Neural crest cell (in vitro differentiated cells): ENCODE data around the gene PCBP3. TPM values are rescaled to one million over a fixed set of nuclear protein-coding genes. Genes with fewer than 3 reads are reported as not detected.

Experiments used
- DNase-seq: peaks from one replicate; pipeline ENCODE4 v3.0.0; 2021; ENCODE audit warnings: low read depth, mixed read lengths, low spot score
- H3K27ac Mint-ChIP-seq: one replicate; pipeline ENCODE4 v1.8.0; 2021; ENCODE audit warnings: mild to moderate bottlenecking, mixed read lengths; ENCODE audit not compliant: unreplicated experiment
- H3K27me3 Mint-ChIP-seq: 2 replicates; pipeline ENCODE4 v1.8.0; 2021; ENCODE audit warnings: low read depth, mild to moderate bottlenecking, mixed read lengths
- H3K36me3 Mint-ChIP-seq: 2 replicates; pipeline ENCODE4 v1.8.0; 2021; ENCODE audit warnings: low read depth, mild to moderate bottlenecking, mixed read lengths
- H3K4me1 Mint-ChIP-seq: 2 replicates; pipeline ENCODE4 v1.8.0; 2021; ENCODE audit warnings: mixed read lengths
- H3K4me3 Mint-ChIP-seq: one replicate; pipeline ENCODE4 v1.8.0; 2021; ENCODE audit warnings: mild to moderate bottlenecking, mixed read lengths
- H3K9me3 Mint-ChIP-seq: 2 replicates; pipeline ENCODE4 v1.8.0; 2021; ENCODE audit warnings: mixed read lengths
- total RNA-seq: library from RNA; stranded (reverse); gene quantifications from 2 replicates; pipeline ENCODE4 v1.2.1, GENCODE V29; 2021
- TF ChIP-seq, protein P1 (sequence below): fragments of 200-600 bp; sonication (generic); conservative IDR thresholded peaks from 2 replicates; pipeline ENCODE4 v1.5.0; 2021; ENCODE audit warnings: antibody characterized with exemption, mild to moderate bottlenecking

PCBP3 gene
- total RNA-seq, 1 donor from 2014 or later = 5.1 TPM

DNA sequence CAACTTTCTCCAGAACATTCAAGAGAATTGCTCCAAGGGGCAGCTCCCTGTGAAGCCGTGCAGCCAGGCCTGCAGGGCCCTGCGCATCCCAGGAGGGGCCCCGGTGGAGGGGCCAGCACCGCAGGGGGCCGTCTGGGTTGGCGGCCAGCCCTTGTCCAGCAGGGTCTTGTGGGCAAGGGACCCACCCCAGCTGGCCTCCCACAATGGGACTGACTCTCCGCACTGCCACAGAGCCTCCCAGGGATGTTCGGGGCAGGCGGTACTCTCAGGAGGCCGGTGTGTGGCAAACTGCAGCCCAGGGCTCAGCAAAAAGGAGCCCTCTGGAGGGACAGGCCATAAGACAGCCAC, 269.9 kb downstream of the PCBP3 start:
- Mint-ChIP-seq H3K9me3 (no peaks in the 10 kb centered on the region), H3K4me1 (no peaks in the 10 kb centered on the region), H3K36me3 (no peaks in the 10 kb centered on the region), H3K27me3 (no peaks in the 10 kb centered on the region), H3K4me3 (no peak overlapping the region), H3K27ac (no peak overlapping the region)
- DNase-seq = no peak
- TF ChIP-seq, protein P1, sequence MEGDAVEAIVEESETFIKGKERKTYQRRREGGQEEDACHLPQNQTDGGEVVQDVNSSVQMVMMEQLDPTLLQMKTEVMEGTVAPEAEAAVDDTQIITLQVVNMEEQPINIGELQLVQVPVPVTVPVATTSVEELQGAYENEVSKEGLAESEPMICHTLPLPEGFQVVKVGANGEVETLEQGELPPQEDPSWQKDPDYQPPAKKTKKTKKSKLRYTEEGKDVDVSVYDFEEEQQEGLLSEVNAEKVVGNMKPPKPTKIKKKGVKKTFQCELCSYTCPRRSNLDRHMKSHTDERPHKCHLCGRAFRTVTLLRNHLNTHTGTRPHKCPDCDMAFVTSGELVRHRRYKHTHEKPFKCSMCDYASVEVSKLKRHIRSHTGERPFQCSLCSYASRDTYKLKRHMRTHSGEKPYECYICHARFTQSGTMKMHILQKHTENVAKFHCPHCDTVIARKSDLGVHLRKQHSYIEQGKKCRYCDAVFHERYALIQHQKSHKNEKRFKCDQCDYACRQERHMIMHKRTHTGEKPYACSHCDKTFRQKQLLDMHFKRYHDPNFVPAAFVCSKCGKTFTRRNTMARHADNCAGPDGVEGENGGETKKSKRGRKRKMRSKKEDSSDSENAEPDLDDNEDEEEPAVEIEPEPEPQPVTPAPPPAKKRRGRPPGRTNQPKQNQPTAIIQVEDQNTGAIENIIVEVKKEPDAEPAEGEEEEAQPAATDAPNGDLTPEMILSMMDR = no peak

DNA sequence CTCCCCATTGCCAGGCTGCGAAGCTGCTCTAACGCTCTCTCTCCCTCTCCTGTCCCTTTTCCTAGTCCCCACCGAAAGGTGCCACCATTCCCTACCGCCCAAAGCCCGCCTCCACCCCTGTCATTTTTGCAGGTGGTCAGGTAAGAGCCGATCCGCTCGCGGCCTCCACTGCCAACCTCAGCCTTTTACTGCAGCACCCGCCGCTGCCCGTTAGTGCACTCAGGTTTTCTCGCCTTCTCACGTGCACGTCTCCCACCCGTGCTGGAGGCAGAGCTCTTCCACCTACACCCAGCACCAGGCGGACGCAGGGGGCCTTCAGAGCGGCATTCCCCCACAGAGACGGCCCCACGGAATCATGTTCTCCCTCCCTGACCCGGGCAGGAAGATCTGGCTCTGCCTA, 270.4 kb downstream of the PCBP3 start:
- Mint-ChIP-seq H3K4me1 (no peaks in the 10 kb centered on the region), H3K9me3 (no peaks in the 10 kb centered on the region), H3K27me3 (no peaks in the 10 kb centered on the region), H3K27ac (no peak overlapping the region), H3K36me3 (no peaks in the 10 kb centered on the region), H3K4me3 (no peak overlapping the region)
- TF ChIP-seq, protein P1 = no peak
- no peak for DNase-seq

DNA sequence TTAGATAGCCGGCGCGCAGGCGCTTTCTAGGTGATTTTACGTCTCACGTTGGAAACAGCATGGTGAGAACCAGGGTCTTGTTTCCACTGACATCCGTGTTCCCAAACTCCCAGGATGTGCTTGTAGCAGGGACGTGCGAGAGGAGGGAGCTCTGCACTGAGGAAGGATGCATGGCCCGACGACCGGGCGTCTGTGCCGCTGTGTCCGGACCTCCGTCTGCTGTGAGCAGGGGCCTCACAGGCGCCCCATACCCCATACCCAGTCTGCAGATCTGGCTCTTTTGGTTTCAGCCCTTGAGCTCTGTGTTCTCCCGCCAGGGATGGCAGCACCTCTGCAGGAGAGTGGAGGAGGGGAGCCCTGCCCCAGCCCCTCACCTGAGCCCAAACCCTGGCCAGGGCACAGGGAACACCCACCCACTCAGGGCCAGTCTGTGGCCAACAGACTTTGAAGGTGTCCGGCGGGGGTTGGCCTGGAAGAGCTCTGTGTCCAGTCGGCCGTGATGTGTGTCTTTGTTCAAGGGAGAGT, 270.9 kb downstream of the PCBP3 start:
- Mint-ChIP-seq H3K4me3 (no peak overlapping the region), H3K27me3 (no peaks in the 10 kb centered on the region), H3K4me1 (no peaks in the 10 kb centered on the region), H3K27ac (no peak overlapping the region), H3K36me3 (no peaks in the 10 kb centered on the region), H3K9me3 (no peaks in the 10 kb centered on the region)
- no peak for DNase-seq
- TF ChIP-seq, protein P1 = no peak

DNA sequence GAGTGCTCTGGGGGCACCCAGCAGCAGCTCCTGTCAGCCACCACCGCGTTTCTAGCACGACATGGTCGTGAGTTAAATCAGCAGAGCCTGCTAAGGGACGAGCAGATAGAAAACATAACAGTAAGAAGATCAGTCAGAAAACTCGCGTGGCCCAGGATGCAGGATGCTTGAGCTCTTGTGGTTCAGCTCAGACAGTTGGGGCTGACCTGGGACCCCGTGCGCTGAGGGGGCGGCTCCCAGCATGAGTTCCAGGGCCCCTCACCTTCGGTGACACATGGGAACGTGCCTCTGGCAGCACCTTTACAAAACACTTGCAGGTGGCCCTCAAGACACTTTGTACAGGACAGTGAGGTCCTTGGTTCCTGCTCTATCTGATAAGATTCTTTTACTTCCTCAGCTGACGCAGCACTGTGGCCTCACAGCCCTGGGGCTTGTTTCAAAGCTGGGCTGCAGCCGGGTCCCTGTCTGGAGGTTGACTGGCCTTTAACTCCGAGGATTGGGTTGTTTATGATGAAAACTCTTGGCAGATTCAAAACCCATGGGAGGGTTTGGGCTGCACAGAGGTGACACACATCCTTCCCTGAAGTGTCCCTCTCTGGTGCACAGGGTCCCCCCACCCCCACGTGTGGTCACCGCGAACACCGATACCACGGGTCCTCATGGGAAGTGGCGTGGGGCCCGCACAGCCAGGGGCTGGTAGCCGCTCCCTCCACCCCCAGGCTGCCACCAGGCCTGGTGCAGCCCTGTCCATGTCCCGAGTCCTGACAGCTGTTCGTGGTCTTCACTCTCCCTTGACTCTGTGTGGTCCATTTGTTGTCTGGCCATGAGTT, 272.7 kb downstream of the PCBP3 start:
- TF ChIP-seq, protein P1 = no peak
- Mint-ChIP-seq H3K4me3 (no peak overlapping the region), H3K27ac (no peak overlapping the region), H3K27me3 (no peaks in the 10 kb centered on the region), H3K36me3 (no peaks in the 10 kb centered on the region), H3K9me3 (no peaks in the 10 kb centered on the region), H3K4me1 (no peaks in the 10 kb centered on the region)
- no peak for DNase-seq

DNA sequence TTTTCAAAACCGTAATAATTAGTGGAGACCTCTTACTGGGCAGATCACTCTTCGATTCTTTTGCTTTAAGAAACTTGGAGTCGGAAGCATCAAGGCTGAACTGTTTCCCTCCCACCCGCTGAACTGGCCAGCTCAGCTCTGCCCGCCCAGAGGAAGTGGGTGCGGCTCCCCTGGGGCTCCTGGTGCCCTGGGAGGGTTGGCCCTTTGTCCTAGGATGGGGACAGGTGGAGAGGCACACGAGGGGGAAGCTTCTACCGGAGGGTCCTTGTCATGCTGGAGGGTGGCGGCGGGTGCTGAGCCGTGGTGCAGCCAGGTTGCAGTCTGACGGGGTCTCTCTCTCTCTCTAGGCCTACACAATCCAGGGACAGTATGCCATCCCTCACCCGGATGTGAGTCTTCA, 273.7 kb downstream of the PCBP3 start:
- no peaks in the 10 kb centered on the region for H3K36me3 Mint-ChIP-seq
- TF ChIP-seq, protein P1 = no peak
- no peak for DNase-seq
- H3K4me1 Mint-ChIP-seq = no peaks in the 10 kb centered on the region
- no peak overlapping the region for H3K4me3 Mint-ChIP-seq
- H3K27ac Mint-ChIP-seq = no peak overlapping the region
- H3K27me3 Mint-ChIP-seq = no peaks in the 10 kb centered on the region
- H3K9me3 Mint-ChIP-seq = no peaks in the 10 kb centered on the region
